Liver (tissue), 3 donors: Measurements from ENCODE around the gene KIRREL3.

Source experiments
- CTCF ChIP-seq: fragments of 150-350 bp; IDR thresholded peaks from 2 replicates; pipeline ENCODE4 v1.5.1; 2017; ENCODE audit warnings: improper control_type of control experiment, low read depth, low read length; ENCODE audit not compliant: missing input control
- HNF4A ChIP-seq, 2 donors: conservative IDR thresholded peaks; 2 replicates each; pipeline ENCODE4 v1.6.1; 2016; ENCODE audit warnings: antibody characterized with exemption in 2 of 2, mild to moderate bottlenecking in 2 of 2
- RXRA ChIP-seq, 2 donors: IDR thresholded peaks; 2 replicates each; pipeline ENCODE4 v1.6.1; 2017 to 2018; ENCODE audit warnings: antibody characterized with exemption in 2 of 2, mild to moderate bottlenecking in 1 of 2
- donor health status: healthy.
- donor health status: healthy.

DNA sequence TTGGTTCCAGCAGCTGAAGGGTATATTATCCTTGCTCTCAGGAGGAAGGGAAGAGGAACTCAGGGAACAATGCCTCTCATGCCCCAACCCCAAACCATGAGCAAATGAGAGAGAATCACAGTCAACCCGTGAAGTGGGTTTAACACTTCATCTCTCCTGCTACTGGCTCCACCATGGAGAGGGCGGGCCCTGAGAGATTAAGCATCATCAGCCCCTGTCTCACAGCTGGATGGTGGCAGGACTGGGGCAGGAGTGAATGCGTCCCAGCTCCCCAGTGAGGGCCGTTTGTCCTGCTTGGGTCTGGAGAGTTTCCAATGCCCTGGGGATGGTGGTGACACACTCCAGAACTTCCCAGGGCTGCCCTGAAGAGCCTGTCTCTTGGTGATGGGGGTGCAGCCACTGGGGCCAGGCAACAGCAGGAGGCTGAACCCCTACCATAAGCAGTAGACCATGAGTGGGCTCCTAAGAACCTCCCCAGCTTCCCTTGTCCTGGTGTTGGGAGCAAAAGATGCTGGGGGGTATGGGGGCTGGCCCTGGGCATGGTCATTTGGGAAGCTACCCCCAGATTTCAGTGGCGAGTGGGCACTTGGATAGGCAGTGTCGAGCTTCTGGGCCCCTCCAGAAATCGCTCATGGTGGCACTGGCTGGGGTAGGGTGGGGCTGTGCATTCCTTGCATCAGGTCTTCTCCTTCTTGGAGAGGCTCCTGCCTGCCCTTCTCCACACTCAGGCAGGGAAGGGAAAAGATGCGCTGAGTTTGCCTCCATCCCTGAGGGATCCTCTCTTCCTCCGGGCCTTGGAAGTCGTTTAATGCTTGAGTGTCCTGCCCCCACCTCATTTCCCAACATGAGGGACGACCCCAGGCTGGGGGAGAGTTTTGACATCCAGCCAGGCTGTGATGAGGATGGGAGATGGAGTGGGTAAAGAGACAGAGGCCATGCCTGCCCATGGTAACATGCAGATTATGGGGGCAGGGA, 487.5 kb downstream of the KIRREL3 start:
- TF ChIP-seq CTCF (no peak), HNF4A (conservative IDR thresholded peaks at IDR 0.05) (no peak), RXRA (IDR thresholded peaks at IDR 0.05) (no peak)
